Raji (cell line): ENCODE data around the gene DGCR8.

Experiments used
- POLR2A ChIP-seq: IDR thresholded peaks from 2 replicates; pipeline ENCODE4 v1.6.1; 2011; ENCODE audit warnings: low read depth, low read length, control low read depth; ENCODE audit not compliant: insufficient read depth

The DGCR8 gene

DNA sequence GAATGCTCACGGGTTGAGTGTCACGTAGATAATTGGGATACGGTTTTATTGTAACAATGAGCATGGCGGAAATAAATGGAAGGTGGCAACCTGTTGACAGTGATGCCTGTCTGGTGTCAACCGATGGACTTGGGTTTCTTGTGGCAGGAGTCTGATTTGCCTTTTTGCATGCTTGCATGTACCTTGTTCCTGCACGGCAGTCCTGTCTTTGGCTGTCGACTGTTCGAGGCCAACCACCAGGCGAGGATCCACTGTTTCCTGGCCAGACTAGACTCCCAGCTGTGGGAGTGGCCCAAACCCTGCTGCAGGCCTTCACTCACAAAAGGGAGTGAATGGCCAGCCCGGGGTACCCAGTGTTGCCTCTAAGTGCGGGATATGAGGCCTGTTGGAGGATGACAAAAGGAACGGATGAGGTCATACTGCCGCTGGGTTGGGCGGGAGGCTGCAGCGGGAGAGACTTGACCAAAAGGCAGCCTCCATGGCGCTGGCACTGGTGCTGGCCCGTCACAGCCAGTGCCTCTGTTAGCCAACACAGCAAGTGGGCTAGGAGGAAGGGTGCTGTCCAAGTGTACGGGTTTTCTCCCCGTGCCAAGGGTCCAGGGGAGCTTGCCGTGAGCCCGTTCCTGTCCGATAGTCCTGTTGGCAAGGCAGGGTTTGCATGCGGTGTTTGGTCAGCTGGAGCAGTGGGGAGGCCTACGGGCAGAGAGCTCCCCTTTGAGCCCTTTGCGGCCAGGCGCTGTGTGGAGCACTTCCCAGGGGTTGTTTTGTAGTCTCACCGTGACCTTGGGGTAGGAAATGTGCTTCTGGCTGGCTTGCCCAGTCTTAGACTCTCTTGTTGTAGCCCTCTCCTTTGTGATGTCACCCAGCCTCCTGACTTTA is 974 bp downstream of the DGCR8 start:
- TF ChIP-seq POLR2A: no peak

DNA sequence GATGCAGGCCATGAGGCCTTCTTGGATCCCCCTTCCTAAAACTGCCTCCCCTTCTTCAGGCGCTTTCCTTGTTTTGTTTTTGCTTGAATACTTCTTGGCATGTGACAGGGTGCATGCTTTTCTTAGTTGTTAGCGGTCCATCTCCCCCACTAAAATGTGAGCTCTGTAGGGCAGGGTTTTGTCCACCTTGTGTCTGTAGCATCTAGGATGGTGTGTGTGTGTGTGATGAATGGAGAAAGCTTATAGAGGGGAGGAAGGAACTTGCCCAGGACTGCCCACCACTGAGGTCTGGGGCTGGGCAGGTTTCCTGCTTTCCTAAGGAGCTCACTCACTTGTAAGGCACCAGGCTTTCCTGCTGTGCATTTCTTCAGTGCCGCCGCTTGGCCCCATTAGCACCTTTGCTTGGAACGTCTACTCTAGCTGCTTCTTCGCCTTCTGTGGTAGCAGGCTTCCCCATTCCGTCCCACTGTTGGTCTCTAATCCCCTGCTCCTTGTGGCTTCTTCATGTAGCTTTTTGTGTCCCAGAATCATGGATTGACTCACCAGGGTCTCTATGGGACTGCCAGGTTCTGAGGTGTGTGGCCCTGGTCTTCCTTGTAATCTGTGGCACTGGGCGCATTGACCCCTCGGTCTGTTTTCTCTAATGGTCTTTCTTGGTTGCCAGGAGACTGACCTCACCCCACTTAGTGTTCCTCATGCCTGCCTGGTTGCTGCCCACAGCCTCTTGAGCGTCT is 3.3 kb downstream of the DGCR8 start:
- TF ChIP-seq POLR2A: no peak

DNA sequence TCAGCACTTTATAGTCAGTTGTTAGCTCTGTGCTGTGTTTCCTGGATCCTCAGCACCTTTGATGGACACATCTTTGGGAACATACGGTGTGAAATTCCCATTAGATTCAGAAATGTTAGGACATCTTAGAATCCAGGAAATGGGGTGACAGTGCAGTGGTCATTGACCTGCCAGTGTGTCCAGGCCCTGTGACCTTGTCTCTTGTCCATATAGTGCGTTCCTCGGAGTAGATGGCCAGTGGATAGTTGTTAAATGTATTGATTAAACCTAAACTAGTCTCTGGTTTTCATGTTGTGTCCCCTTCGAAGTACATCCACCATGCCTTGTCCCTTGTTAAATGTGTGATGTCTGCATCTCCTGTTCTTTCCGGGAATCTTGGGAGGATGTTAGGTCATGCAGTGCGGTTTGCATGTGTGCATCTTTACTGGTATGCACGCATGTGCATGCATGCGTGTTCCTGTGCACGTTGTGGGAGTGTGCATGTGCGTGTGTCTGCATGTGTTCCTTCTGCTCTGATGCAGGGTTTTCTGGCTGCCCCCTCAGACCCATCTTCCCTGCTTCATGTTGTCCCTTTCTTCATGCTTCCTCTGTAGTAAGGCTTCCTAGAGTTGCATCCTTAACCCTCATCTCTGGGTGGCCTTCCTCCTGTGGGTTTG is 4.0 kb downstream of the DGCR8 start:
- no peak for TF ChIP-seq POLR2A

DNA sequence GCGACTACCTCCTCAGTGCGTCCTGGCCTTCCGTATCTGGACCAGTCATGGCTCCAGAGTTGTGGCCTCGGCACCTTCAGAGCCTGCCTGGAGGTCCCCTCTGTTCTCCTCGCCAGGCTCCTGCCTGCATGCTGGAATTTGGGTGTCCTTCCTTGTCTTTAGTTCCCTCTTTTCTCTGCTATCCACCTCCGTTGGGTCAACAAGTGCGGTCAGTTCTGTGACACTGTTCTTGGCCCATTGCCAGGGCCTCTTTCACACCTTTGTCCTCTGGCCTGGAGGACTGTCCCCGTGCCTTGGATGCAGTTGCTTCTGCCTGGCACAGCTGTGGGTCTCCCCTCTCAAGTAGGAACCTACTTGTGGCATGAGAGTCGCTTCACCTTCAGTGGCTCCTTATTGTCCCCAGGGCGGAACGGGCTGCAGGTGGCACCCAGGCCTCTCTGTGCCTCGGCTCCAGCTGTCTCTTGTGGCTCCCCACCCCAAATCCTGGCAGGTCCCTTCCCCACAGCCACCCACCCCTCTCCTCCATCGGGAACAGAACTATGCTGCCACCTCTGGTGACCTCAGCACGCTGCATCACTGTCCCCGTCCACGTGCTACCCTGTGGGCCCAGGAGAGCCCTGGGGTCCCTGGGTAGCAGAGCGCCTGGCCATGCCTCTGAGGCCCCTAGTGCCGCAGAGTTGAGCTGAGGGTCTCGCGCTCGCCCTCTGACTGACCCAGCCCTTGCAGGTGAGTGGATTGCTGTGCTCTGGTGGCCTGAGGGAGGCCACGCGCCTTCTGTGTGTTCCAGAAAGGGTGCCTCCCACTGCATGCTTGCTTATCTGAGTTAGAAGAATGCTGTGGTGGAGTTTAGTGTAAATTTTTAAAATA is 4.7 kb downstream of the DGCR8 start:
- TF ChIP-seq POLR2A: no peak

DNA sequence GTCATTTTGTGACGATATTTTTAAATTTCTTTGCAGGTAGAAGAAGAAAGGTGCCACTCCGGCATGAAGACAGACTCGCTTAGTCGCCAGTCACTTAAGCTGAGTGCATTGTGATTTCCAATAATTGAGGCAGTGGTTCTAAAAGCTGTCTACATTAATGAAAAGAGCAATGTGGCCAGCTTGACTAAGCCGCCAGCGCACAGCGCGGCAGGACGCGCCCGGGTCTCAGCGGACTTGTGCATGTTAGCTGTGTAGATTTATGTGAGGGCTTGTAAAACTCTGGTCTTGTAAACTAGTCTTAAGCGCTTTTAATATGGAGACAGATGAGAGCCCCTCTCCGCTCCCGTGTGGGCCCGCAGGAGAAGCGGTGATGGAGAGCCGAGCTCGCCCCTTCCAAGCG is 5.6 kb downstream of the DGCR8 start:
- TF ChIP-seq POLR2A: no peak

DNA sequence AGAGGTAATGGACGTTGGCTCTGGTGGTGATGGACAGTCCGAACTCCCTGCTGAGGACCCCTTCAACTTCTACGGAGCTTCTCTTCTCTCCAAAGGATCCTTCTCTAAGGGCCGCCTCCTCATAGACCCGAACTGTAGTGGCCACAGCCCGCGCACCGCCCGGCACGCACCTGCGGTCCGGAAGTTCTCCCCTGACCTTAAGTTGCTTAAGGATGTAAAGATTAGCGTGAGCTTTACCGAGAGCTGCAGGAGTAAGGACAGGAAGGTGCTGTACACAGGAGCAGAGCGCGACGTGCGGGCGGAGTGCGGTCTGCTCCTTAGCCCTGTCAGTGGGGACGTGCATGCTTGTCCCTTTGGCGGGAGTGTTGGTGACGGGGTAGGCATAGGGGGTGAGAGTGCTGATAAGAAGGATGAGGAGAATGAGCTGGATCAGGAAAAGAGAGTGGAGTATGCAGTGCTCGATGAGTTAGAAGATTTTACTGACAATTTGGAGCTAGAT is 6.1 kb downstream of the DGCR8 start:
- no peak for TF ChIP-seq POLR2A

- no peak for TF ChIP-seq POLR2A
Observed at GRCh38 chr22:20086763-20087162, 6.7 kb downstream of the DGCR8 start.

GRCh38 chr22:20087319-20088262 is 7.5 kb downstream of the DGCR8 start:
- TF ChIP-seq POLR2A: no peak

GRCh38 chr22:20088263-20088648 is 8.2 kb downstream of the DGCR8 start:
- TF ChIP-seq POLR2A: no peak

- no peak for TF ChIP-seq POLR2A
Observed at GRCh38 chr22:20089226-20089976, 9.4 kb downstream of the DGCR8 start.

GRCh38 chr22:20089977-20090729 is 10.1 kb downstream of the DGCR8 start:
- TF ChIP-seq POLR2A: no peak

DNA sequence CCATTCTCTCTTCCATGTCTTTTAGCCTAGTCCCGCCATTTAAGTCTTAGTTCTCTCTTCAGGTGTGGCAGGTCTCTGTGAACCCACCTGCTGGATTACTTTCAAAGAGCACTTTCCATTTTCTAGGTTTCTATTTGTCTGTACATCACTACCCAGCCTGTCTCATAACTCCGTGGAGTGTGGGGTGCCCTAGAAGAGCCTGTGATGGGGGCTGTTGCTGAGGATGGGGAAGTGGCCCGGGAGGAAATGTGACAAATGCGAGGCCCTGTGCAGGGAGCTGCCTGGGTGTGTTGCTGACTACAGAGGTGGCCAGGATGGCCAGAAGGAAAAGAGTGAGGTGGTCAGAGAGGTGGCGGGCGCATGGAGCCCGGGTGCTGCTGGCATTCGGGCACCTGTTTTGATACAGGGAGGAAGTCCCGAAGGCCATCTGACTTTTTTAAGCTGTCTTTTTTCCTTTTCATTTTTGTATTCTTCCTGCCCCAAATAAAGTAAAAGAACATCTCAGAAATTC is 10.7 kb downstream of the DGCR8 start:
- no peak for TF ChIP-seq POLR2A
